Measurements from ENCODE around the gene TMEM51.

TMEM51 gene

GRCh38 chr1:15249081-15249480 lies 95.5 kb downstream of the TMEM51 start:
- Histone ChIP-seq H3K4me3 (ENCODE audit: low read depth, low read length) (no peak overlapping the region), H3K4me2 (ENCODE audit: low read length) (no peak overlapping the region), H2AFZ (no peak overlapping the region), H3K9ac (no peak overlapping the region), H3K27me3 (ENCODE audit: control insufficient read depth, insufficient read depth, low read length) (no peaks in the 10 kb centered on the region), H3K27ac (no peak overlapping the region), H3K79me2 (no peaks in the 10 kb centered on the region), H3K4me1 (no peaks in the 10 kb centered on the region), H3K36me3 (ENCODE audit: control insufficient read depth, insufficient read depth, low read length) (no peaks in the 10 kb centered on the region), H3K9me3 (ENCODE audit: control insufficient read depth, low read length) (no peaks in the 10 kb centered on the region)
- TF ChIP-seq CTCF (IDR thresholded peaks at IDR 0.05), result no peak

- Histone ChIP-seq H3K4me3 (ENCODE audit: low read depth, low read length) (no peak overlapping the region), H2AFZ (no peak overlapping the region), H3K27ac (no peak overlapping the region), H3K4me1 (no peaks in the 10 kb centered on the region), H3K9ac (no peak overlapping the region), H3K4me2 (ENCODE audit: low read length) (no peak overlapping the region), H3K36me3 (ENCODE audit: control insufficient read depth, insufficient read depth, low read length) (no peaks in the 10 kb centered on the region), H3K79me2 (no peaks in the 10 kb centered on the region), H3K9me3 (ENCODE audit: control insufficient read depth, low read length) (no peaks in the 10 kb centered on the region), H3K27me3 (ENCODE audit: control insufficient read depth, insufficient read depth, low read length) (no peaks in the 10 kb centered on the region)
- no peak for TF ChIP-seq CTCF (IDR thresholded peaks at IDR 0.05)
These were observed 98.6 kb downstream of the TMEM51 start for GRCh38 chr1:15251857-15252835.

GRCh38 chr1:15254559-15254958 lies 101.0 kb downstream of the TMEM51 start:
- no peak for TF ChIP-seq CTCF (IDR thresholded peaks at IDR 0.05)
- H3K4me3 ChIP-seq (ENCODE audit: low read depth, low read length), result no peak overlapping the region
- no peak overlapping the region for H3K27ac ChIP-seq
- no peaks in the 10 kb centered on the region for H3K79me2 ChIP-seq
- H3K27me3 ChIP-seq (ENCODE audit: control insufficient read depth, insufficient read depth, low read length), result no peaks in the 10 kb centered on the region
- H3K36me3 ChIP-seq (ENCODE audit: control insufficient read depth, insufficient read depth, low read length), result no peaks in the 10 kb centered on the region
- no peaks in the 10 kb centered on the region for H3K9me3 ChIP-seq (ENCODE audit: control insufficient read depth, low read length)
- no peak overlapping the region for H3K9ac ChIP-seq
- H2AFZ ChIP-seq, result no peak overlapping the region
- H3K4me2 ChIP-seq (ENCODE audit: low read length), result no peak overlapping the region
- no peaks in the 10 kb centered on the region for H3K4me1 ChIP-seq

GRCh38 chr1:15255582-15256149 lies 102.1 kb downstream of the TMEM51 start:
- H3K79me2 ChIP-seq, result no peaks in the 10 kb centered on the region
- H3K4me1 ChIP-seq, result no peaks in the 10 kb centered on the region
- no peak overlapping the region for H3K4me2 ChIP-seq (ENCODE audit: low read length)
- no peaks in the 10 kb centered on the region for H3K36me3 ChIP-seq (ENCODE audit: control insufficient read depth, insufficient read depth, low read length)
- no peak overlapping the region for H3K27ac ChIP-seq
- no peaks in the 10 kb centered on the region for H3K27me3 ChIP-seq (ENCODE audit: control insufficient read depth, insufficient read depth, low read length)
- H3K9me3 ChIP-seq (ENCODE audit: control insufficient read depth, low read length), result no peaks in the 10 kb centered on the region
- no peak overlapping the region for H2AFZ ChIP-seq
- H3K4me3 ChIP-seq (ENCODE audit: low read depth, low read length), result no peak overlapping the region
- H3K9ac ChIP-seq, result no peak overlapping the region
- TF ChIP-seq CTCF (IDR thresholded peaks at IDR 0.05), result no peak

All from parathyroid adenoma (tissue), 2 donors.